Measurements from ENCODE around the gene ARHGAP30.

Gene ARHGAP30

DNA sequence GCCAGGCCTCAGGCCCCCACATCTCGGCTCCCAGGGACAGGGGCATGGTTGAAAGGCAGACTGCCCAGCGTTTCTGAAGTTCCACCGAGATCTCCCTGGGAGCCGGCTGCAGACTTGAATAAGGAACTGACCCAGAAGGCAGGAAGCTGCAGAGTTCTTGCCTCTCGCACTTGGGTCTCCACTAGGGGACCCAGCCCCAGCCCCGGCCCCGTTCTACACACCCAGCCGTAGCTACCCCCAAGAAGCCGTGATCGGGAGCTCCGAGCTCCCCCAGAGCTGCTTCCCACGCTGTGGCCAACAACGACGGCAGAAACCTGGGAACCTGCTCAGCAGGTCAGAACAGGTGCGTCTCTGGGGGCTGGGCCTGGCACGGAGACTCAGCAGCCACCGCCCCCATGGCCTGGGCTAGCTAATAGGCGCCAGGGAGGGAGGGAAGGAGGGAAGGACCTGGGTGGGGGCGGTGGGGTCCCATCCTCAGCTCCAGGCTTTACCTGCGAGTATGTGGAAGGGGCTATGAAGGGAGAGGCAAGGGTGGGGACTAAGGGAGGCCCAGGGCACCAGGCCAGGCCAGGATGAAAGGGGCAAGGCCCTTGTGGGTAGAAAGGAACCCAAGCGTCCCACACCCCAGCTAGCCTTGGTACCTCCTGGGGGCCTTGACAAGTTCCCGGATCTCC, 19.7 kb upstream of the ARHGAP30 start, which contains the start of gene NECTIN4:
Gene NECTIN4, minus strand, starts transcription at position 308 of the 674 bp plus-strand sequence. Its CDS starts 262 bp downstream, at position 46.
- DNase-seq: no peak

DNA sequence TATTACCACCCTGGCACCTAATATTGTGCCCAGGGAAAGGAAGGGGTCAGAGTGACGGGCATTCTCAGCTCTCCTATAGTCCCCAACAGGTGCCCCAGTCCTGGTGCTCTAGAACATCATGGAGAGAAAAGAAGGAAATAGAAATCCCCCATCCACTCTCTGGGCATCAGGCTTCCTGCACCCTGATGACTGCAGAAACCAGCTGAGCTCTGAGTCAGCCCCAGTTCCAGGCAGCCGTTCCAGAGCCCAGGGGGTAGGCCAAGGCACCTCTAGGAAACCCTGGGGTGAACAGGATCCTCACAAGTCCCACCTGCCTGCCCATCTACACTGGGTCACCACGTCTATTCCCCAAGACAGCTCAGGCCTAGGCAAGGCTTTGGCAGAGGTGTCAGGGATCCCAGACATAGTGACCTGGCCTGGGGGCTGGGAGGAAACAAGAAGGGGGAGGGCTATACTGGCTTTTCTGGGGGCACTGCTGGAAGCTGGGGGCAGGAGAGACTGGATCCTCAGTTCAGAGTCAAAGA, 19.0 kb upstream of the ARHGAP30 start:
- no peak for DNase-seq

DNA sequence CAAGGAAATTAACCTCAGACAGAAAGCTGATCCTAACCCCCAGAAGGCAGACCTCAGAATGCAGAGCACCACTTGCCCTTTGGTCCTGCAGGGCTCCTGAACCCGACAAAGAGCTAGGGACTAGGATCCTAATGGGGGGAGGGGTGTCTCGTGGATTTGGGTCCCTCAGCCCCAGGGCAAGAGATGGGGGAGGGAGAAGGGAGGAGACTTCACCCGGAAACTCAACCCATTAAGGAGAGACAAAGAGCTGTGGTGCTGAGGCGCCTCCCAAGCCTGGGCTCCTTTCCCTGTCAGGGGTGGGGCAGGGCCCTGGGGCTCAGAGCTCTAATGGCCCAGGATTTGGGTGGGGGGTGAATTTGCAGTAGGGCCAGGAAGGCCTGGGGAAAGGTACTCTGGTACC, 16.8 kb upstream of the ARHGAP30 start:
- DNase-seq: no peak

DNA sequence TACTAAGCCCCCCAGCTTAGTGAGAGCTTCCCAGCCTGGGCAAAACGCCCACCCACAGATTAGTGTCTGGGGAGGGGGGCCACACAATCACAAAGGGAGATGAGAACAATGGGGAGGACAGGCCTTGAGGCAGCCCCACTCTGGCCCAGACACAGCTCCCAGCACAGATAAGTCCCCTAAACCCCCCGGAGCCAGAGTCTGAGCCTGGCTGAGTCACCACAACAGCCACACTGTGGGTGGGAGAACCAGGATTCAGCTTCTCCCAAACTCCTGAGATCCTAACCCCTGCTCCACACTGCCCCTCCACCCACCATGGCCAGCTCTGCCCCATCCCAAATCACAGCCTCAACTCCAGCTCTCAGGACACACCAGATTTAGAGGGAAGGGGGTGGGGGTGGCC, 15.5 kb upstream of the ARHGAP30 start:
- DNase-seq: no peak

DNA sequence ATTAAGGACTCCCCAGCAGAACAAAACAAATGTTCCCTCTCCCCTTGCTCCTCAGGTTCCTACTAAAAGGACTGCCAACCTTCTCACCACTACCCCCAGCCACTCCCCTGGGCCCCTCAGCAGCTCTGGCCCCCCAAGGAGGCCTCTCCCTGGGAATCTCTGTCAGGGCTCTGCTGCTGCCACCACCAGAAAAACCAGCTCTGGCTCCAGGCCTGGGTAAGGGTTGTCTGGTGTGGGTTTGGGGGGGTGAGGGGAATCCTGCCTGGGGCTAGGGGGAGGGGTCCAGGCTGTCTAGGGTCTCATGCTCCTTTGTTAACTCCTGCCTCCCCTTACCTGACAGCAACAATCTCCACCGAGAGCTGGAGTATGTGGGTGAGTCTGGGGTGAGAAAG, 14.9 kb upstream of the ARHGAP30 start:
- DNase-seq: no peak

- DNase-seq: no peak
Measured at GRCh38 chr1:161083748-161084596, 14.3 kb upstream of the ARHGAP30 start.

- DNase-seq: no peak
Measured at GRCh38 chr1:161082996-161083747, 13.5 kb upstream of the ARHGAP30 start.

DNA sequence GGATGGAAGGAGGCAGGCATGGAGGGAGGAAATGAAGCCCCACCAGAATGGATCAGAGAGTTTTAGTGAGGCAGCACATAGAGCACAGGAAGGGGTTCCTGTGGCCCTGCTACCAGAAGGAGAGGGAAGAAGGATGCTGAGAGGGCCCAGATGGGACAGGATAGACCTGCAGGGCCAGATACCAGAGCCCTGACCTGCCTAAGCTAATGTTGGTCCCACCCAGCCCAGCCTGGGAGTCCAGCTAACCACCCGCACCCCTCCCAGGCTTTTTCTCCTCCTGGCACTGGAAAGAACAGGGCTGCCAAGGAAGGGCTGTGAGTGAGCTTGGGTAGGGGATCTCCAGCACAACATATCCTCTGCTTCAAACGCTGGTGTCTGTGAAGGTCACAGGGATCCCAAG, 12.8 kb upstream of the ARHGAP30 start:
- DNase-seq: no peak

- DNase-seq: no peak
Measured at GRCh38 chr1:161081519-161081918, 11.8 kb upstream of the ARHGAP30 start.

- DNase-seq: no peak
Measured at GRCh38 chr1:161080441-161081405, 11.0 kb upstream of the ARHGAP30 start.

- DNase-seq: no peak
Measured at GRCh38 chr1:161079436-161080110, 9.9 kb upstream of the ARHGAP30 start.

DNA sequence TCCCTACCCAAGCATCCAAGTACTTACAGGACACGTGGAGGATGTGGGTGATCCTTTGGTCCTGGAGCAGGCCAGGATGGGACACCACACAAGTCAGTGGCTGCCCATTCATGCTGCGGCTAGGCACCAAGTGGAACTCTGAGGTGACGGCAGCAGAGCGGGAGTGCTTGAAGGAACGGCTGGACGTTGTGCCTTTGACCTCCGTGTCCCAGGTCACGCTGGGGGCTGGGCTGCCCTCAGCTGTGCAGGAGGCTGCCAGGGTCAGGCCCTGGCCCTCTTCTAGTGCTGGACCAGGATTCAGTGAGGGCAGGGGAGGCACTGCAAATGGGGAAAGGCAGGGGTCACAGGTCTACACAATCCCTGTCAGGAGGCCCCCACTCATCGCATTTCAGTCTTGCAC, 7.7 kb upstream of the ARHGAP30 start:
- DNase-seq: no peak

GRCh38 chr1:161076410-161076809, 6.7 kb upstream of the ARHGAP30 start:
- no peak for DNase-seq

GRCh38 chr1:161074676-161075368, 5.1 kb upstream of the ARHGAP30 start:
- DNase-seq: no peak

- DNase-seq: no peak
Measured at GRCh38 chr1:161073474-161074121, 3.9 kb upstream of the ARHGAP30 start.

DNA sequence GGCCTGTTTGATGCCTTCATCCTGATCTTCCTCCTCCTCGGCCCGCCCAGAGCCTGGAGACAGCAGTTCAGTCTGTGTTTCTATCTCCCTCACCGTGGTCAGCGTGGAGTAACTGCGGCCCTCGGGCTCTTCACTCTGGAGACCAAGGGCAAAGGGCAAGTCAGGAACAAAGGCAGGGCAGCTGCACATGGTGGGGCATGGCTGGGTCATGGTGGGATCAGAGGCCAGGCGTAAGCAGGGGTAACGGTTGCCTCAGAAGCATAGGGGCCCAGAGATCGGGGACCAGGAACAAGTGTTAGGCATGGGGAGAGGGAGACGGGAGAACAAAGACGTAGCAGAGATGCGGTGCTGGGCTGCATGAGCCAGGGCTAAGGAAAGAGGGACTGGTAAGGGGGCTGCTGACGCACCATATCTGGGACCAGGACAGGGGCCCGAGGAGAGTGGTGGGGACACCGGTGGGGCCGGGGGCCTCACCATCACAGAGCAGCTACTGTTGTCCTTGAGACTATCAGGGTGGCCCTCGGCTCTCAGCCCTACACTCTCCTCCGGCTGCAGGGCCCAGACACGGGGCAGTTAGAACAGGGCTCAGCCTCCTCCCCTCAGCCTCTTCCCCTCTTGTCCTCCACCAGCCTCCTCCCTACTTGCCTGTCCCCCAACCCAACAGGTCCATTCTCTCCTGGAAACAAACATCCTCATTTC, 3.2 kb upstream of the ARHGAP30 start:
- DNase-seq: no peak

DNA sequence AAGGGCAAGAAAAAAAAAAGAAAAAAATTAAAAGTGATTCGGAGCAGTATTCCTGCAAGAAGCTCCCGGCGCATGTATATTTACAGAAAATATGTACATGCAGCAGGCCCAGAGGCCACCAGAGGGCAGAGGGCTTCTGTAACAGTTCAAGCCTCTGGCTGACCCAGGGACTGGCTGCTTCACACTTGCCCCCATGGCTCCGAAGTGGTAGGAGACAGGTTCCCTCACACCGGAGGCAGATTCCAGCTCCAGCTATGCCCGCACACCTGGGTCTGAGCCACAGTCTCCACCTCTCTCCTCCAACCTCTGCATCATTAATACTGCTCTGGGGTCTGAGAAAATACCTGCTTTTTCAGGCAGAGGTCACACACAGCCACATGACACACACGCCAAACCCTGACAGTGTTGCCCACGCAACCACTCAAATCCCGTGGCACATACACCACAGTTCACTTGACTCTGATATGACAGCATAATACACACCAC, 2.2 kb upstream of the ARHGAP30 start:
- no peak for DNase-seq

DNA sequence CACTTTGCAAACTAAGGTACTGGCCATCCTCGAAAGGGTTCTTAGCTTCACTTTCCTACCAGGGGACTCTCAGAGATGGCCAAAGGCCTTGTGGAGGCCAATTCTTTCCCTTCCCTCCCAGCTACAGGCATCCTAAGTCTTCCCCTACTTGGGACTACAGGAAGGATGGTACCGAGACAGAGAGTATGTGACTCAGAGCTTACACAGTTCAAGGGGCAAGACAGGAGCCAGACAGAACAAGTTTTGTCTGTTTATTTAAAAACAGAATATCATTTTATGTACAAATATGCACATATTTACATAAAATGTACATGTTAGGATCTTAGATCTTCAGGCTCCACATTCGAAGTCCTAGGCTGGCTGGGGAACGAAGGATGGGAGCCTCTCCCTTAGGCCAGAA, 1.1 kb upstream of the ARHGAP30 start:
- no peak for DNase-seq

- DNase-seq: no peak
Measured at GRCh38 chr1:161069241-161069640, 450 bp downstream of the ARHGAP30 start.
